Measurements from ENCODE around the gene SLC6A18.

GRCh38 chr5:1194378-1194777 is 30.8 kb upstream of the SLC6A18 start:
- TF ChIP-seq SPI1 (IDR thresholded peaks at IDR 0.05; ENCODE audit: low read depth, low read length) (no peak), POLR2A (IDR thresholded peaks at IDR 0.05; ENCODE audit: low read depth, low read length) (no peak)
